Right hindlimb (tissue), 1 donor: ENCODE measurements around the gene KPNA4.
"Not testable (repeated sequence)": the region's sequence is repeated elsewhere in the genome, so short reads cannot be mapped to it uniquely, and the experiment has no call there.

Experiments used
- DNase-seq: peaks from one replicate; pipeline ENCODE4 v3.0.0-alpha.2; 2018

The KPNA4 gene

GRCh38 chr3:160482796-160483195 is 82.6 kb downstream of the KPNA4 start:
- no peak for DNase-seq

GRCh38 chr3:160481856-160482255 is 83.5 kb downstream of the KPNA4 start:
- no peak for DNase-seq

- DNase-seq: no peak
These were observed 84.4 kb downstream of the KPNA4 start for GRCh38 chr3:160480931-160481330.

- DNase-seq: no peak
These were observed 86.0 kb downstream of the KPNA4 start for GRCh38 chr3:160479376-160479775.

GRCh38 chr3:160478338-160478737 is 87.0 kb downstream of the KPNA4 start:
- no peak for DNase-seq

GRCh38 chr3:160477750-160478149 is 87.6 kb downstream of the KPNA4 start:
- no peak for DNase-seq

GRCh38 chr3:160475884-160476283 is 89.5 kb downstream of the KPNA4 start:
- no peak for DNase-seq

- no peak for DNase-seq
These were observed 90.2 kb downstream of the KPNA4 start for GRCh38 chr3:160475153-160475552.

- DNase-seq: no peak
These were observed 90.9 kb downstream of the KPNA4 start for GRCh38 chr3:160474416-160474838.

- DNase-seq: no peak
These were observed 91.4 kb downstream of the KPNA4 start for GRCh38 chr3:160473978-160474377.

- no peak for DNase-seq
These were observed 92.2 kb downstream of the KPNA4 start for GRCh38 chr3:160473221-160473620.

- no peak for DNase-seq
These were observed 93.0 kb downstream of the KPNA4 start for GRCh38 chr3:160472344-160472743.

- no peak for DNase-seq
These were observed 93.5 kb downstream of the KPNA4 start for GRCh38 chr3:160471892-160472291.

GRCh38 chr3:160470181-160470580 is 95.2 kb downstream of the KPNA4 start:
- DNase-seq: no peak

GRCh38 chr3:160464971-160465370 is 100.4 kb downstream of the KPNA4 start:
- no peak for DNase-seq

- no peak for DNase-seq
These were observed 101.0 kb downstream of the KPNA4 start for GRCh38 chr3:160464321-160464720.

GRCh38 chr3:160460033-160460432 is 105.3 kb downstream of the KPNA4 start:
- no peak for DNase-seq

- no peak for DNase-seq
These were observed 105.9 kb downstream of the KPNA4 start for GRCh38 chr3:160459450-160459970.

- DNase-seq: no peak
These were observed 107.2 kb downstream of the KPNA4 start for GRCh38 chr3:160458151-160458550.

GRCh38 chr3:160455846-160456245 is 109.5 kb downstream of the KPNA4 start:
- no peak for DNase-seq

GRCh38 chr3:160454995-160455394 is 110.4 kb downstream of the KPNA4 start:
- DNase-seq: no peak

- not testable (repeated sequence) for DNase-seq
These were observed 113.1 kb downstream of the KPNA4 start for GRCh38 chr3:160452251-160452650.

GRCh38 chr3:160451602-160452001 is 113.8 kb downstream of the KPNA4 start:
- no peak for DNase-seq

- no peak for DNase-seq
These were observed 114.5 kb downstream of the KPNA4 start for GRCh38 chr3:160450846-160451245.
